Endothelial cell of umbilical vein (primary cell): ENCODE measurements around the gene MRPL24. TPM values are rescaled to one million over a fixed set of nuclear protein-coding genes. Genes with fewer than 3 reads are reported as not detected.
A peak's percentile ranks its signal among the peaks of the same experiment; 100 is the strongest.

ENCODE experiments used
- BruUV-seq: library from RNA; stranded (reverse); fragments of 400-500 nt; replicated peaks from 2 replicates; lab custom pipeline; 2021; lab: Mats Ljungman, UMichigan
- CTCF ChIA-PET: fragments of 300-600, 350-600 bp; sonication (Branson Sonifier 250); formaldehyde crosslinking; loops from one replicate; lab custom pipeline; 2021; ENCODE audit warnings: antibody characterized with exemption, inconsistent platforms; lab: Charles Lee
- POLR2A ChIA-PET: fragments of 300-600, 350-600 bp; sonication (Branson Sonifier 250); formaldehyde crosslinking; loops from one replicate; lab custom pipeline; 2021; ENCODE audit warnings: antibody characterized with exemption, inconsistent platforms; lab: Charles Lee
- DNase-seq: peaks from one replicate; pipeline ENCODE4 v3.0.0-alpha.2; 2011; ENCODE audit warnings: low read depth, low spot score
- FAIRE-seq: peaks from 2 replicates; lab custom pipeline; 2011; peaks lifted over from hg19 to GRCh38; lab: Jason Lieb, UNC
- H2AFZ ChIP-seq: 2 replicates; pipeline ENCODE4 v1.6.0; 2012; ENCODE audit warnings: low read depth, low read length, control low read depth, inconsistent platforms
- H3K27ac ChIP-seq: 2 replicates; pipeline ENCODE4 v1.5.1; 2011; ENCODE audit warnings: low read depth, mild to moderate bottlenecking, control low read depth, low read length, moderate library complexity; ENCODE audit not compliant: insufficient read depth
- H3K27me3 ChIP-seq, 2 experiments: 2 replicates each; pipeline versions ENCODE4 v1.6.0 to v1.6.1; 2011; ENCODE audit warnings: low read length in 2 of 2, mixed read lengths in 1 of 2; ENCODE audit not compliant: control insufficient read depth in 2 of 2, insufficient read depth in 2 of 2
- H3K36me3 ChIP-seq, 2 experiments: 2 replicates in 1 of 2; 3 replicates in 1 of 2; pipeline ENCODE4 v1.5.1; 2011; ENCODE audit warnings: low read length in 2 of 2, mild to moderate bottlenecking in 1 of 2, moderate library complexity in 1 of 2; ENCODE audit not compliant: control insufficient read depth in 2 of 2, insufficient read depth in 2 of 2; ENCODE audit errors: extremely low read depth in 1 of 2
- H3K4me1 ChIP-seq: 3 replicates; pipeline ENCODE4 v1.5.1; 2011; ENCODE audit warnings: mild to moderate bottlenecking, low read length; ENCODE audit not compliant: control insufficient read depth, insufficient read depth; ENCODE audit errors: extremely low read depth
- H3K4me2 ChIP-seq: 2 replicates; pipeline ENCODE4 v1.6.1; 2011; ENCODE audit warnings: low read length, control low read depth, mixed read lengths; ENCODE audit not compliant: insufficient read depth
- H3K4me3 ChIP-seq, 3 experiments: fragments of 200-600 bp in 1 of 3; sonication (generic), shearing (Covaris generic) in 1 of 3; replicated peaks in 1 of 3; 2 replicates each; pipeline ENCODE4 v1.5.1; 2011 to 2016; ENCODE audit warnings: control low read depth in 3 of 3, low read length in 3 of 3, mild to moderate bottlenecking in 2 of 3, inconsistent platforms in 1 of 3, low read depth in 1 of 3, moderate library complexity in 1 of 3; ENCODE audit not compliant: insufficient read depth in 1 of 3
- H3K79me2 ChIP-seq: 2 replicates; pipeline ENCODE4 v1.6.0; 2012; ENCODE audit warnings: low read length, inconsistent platforms; ENCODE audit not compliant: control insufficient read depth, insufficient read depth
- H3K9ac ChIP-seq: replicated peaks from 2 replicates; pipeline ENCODE3; 2011; ENCODE audit warnings: low read length, control low read depth; ENCODE audit not compliant: insufficient read depth; ENCODE audit errors: extremely low read depth
- H3K9me1 ChIP-seq: replicated peaks from 3 replicates; pipeline ENCODE4 v1.6.0; 2011; ENCODE audit warnings: mild to moderate bottlenecking, low read length; ENCODE audit not compliant: control insufficient read depth, insufficient read depth; ENCODE audit errors: extremely low read depth
- H3K9me3 ChIP-seq: replicated peaks from 2 replicates; pipeline ENCODE4 v1.5.1; 2012; ENCODE audit warnings: low read length, inconsistent platforms; ENCODE audit not compliant: control insufficient read depth, insufficient read depth
- H4K20me1 ChIP-seq: replicated peaks from 2 replicates; pipeline ENCODE3; 2011; ENCODE audit warnings: mild to moderate bottlenecking, low read length; ENCODE audit not compliant: control insufficient read depth, insufficient read depth; ENCODE audit errors: extremely low read depth
- EZH2 ChIP-seq: IDR thresholded peaks from 2 replicates; pipeline ENCODE4 v1.6.1; 2012; ENCODE audit warnings: borderline replicate concordance, low read depth, mild to moderate bottlenecking, moderate library complexity, low read length, inconsistent platforms; ENCODE audit not compliant: severe bottlenecking
- FOS ChIP-seq: IDR thresholded peaks from 2 replicates; pipeline ENCODE4 v1.6.1; 2011; ENCODE audit warnings: mild to moderate bottlenecking, low read length, moderate library complexity, borderline replicate concordance; ENCODE audit not compliant: insufficient read depth
- GATA2 ChIP-seq: IDR thresholded peaks from 2 replicates; pipeline ENCODE4 v1.7.0; 2011; ENCODE audit warnings: low read depth, mild to moderate bottlenecking, moderate library complexity, mixed read lengths, low read length; ENCODE audit not compliant: insufficient read length, insufficient read depth
- JUN ChIP-seq: IDR thresholded peaks from 2 replicates; pipeline ENCODE4 v1.6.1; 2011; ENCODE audit warnings: borderline replicate concordance, low read depth; ENCODE audit not compliant: insufficient read length, insufficient read depth
- MYC ChIP-seq: IDR thresholded peaks from one replicate; pipeline ENCODE4 v1.6.1; 2011; ENCODE audit warnings: mild to moderate bottlenecking, low read depth, low read length
- POLR2A ChIP-seq: IDR thresholded peaks from 2 replicates; pipeline ENCODE4 v1.6.1; 2012; ENCODE audit warnings: low read depth, mild to moderate bottlenecking, control low read depth, low read length
- POLR2AphosphoS5 ChIP-seq: IDR thresholded peaks from 2 replicates; pipeline ENCODE4 v1.6.1; 2012; ENCODE audit warnings: low read depth, mild to moderate bottlenecking, control low read depth, low read length, moderate library complexity; ENCODE audit not compliant: insufficient read depth
- dilution Hi-C: fragments of 300-500 bp; cut with MboI; formaldehyde crosslinking; loops from one replicate; pipeline ENCODE4 v1.15.0; 2019; ENCODE audit warnings: low sequenced_read_pairs; ENCODE audit not compliant: extremely low pct_ligation_motif_present
- intact Hi-C: fragments of 100-400 bp; cut with micrococcal nuclease; formaldehyde crosslinking; loops from one replicate; pipeline ENCODE4 v1.10.0; 2022
- polyA plus RNA-seq, 4 experiments: library from polyadenylated mRNA; depleted of rRNA in 3 of 4; stranded (reverse) in 3 of 4; unstranded in 1 of 4; fragments of >200 nt; gene quantifications; 2 replicates each; pipeline versions ENCODE4 v1.2.1 to v1.2.3, GENCODE V29; 2011 to 2012; ENCODE audit warnings: missing spikeins in 1 of 4
- total RNA-seq: library from RNA; stranded (reverse); gene quantifications from 2 replicates; pipeline ENCODE4 v1.2.3, GENCODE V29; 2021
- TF ChIP-seq, protein P1 (sequence below), 2 donors: IDR thresholded peaks; 1 replicate in 1 of 2; 2 replicates in 1 of 2; pipeline ENCODE4 v1.5.1; 2011; ENCODE audit warnings: low read length in 2 of 2, mild to moderate bottlenecking in 2 of 2, moderate library complexity in 2 of 2, control low read depth in 1 of 2, inconsistent platforms in 1 of 2, low read depth in 1 of 2; ENCODE audit not compliant: insufficient read depth in 1 of 2; ENCODE audit errors: extremely low read depth in 1 of 2
- TF ChIP-seq, protein P2 (sequence below): IDR thresholded peaks from 2 replicates; pipeline ENCODE4 v1.6.1; 2011; ENCODE audit not compliant: insufficient read depth, insufficient read length

MRPL24 gene
- total and polyA plus RNA-seq, 2 donors (not counting 3 experiments of a cell fraction or from before 2014, with no cell fraction given), result 47.9 to 77.7 TPM

DNA sequence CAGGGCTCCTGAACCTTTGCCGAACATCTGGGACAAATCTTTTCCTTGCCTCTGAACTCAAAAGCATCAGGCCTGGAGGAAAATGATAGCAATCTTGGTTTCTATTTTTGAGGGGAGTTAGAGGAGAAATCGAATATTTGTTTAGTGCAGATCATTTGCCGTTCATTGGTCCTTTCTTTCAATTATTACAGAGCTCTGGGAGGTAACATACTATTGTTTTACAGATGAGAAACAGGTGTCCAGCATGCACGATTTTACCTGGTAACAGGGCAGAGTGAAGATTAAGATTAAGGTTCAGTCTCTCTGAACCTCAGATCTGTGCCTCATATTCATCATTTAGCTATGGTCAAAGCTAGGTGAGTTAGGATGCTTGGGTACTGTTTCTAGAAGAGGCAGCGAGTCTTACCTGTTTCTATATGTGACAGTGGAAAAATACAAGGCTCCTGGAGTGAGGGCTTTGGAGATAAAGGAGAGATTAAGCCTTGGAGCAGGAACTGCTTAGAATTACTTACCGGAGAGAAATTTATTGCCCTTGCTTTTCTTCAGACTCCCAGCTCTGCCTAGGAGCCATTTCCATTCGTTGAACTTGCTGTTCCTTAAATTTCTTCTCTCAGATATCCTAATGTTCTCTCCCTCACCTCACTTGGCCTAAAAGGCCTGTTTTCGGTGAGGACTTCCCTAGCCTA, 27.9 kb upstream of the MRPL24 start:
- H2AFZ ChIP-seq, result no peak overlapping the region
- intact Hi-C loops (no loop called here), dilution Hi-C loops (no loop called here)
- DNase-seq, result no peak
- ChIA-PET POLR2A (interaction anchor here (3.2 kb wide), 1 partner anchor 17 kb away, joined by 27 read pairs; the partner anchor contains the start of gene HDGF), CTCF (interaction anchor here (0.7 to 4.2 kb wide), 6 partner anchors 17 to 91 kb away, joined by 3 to 52 read pairs (median 16); partner anchors contain the start of genes HDGF, ISG20L2, METTL25B and MRPL24)
- peaks cover 7% of the 10 kb centered on the region for H4K20me1 ChIP-seq
- H3K27me3 ChIP-seq, result no peaks in the 10 kb centered on the region
- peaks cover 18% of the 10 kb centered on the region for H3K4me1 ChIP-seq
- H3K27ac ChIP-seq, result no peak overlapping the region
- H3K9me1 ChIP-seq, result no peaks in the 10 kb centered on the region
- H3K9me3 ChIP-seq, result no peaks in the 10 kb centered on the region
- no TSS peak for BruUV-seq
- FAIRE-seq, result no peak
- peak overlapping the region; percentile 93 for H3K9ac ChIP-seq
- TF ChIP-seq FOS (no peak), EZH2 (no peak), GATA2 (no peak), MYC (no peak), POLR2A (no peak), POLR2AphosphoS5 (no peak), JUN (no peak)
- TF ChIP-seq, protein P1, sequence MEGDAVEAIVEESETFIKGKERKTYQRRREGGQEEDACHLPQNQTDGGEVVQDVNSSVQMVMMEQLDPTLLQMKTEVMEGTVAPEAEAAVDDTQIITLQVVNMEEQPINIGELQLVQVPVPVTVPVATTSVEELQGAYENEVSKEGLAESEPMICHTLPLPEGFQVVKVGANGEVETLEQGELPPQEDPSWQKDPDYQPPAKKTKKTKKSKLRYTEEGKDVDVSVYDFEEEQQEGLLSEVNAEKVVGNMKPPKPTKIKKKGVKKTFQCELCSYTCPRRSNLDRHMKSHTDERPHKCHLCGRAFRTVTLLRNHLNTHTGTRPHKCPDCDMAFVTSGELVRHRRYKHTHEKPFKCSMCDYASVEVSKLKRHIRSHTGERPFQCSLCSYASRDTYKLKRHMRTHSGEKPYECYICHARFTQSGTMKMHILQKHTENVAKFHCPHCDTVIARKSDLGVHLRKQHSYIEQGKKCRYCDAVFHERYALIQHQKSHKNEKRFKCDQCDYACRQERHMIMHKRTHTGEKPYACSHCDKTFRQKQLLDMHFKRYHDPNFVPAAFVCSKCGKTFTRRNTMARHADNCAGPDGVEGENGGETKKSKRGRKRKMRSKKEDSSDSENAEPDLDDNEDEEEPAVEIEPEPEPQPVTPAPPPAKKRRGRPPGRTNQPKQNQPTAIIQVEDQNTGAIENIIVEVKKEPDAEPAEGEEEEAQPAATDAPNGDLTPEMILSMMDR (IDR thresholded peaks at IDR 0.05; ENCODE audit: extremely low read depth in 1 of 2, insufficient read depth in 1 of 2, low read depth in 1 of 2, low read length in 2 of 2), result no peak
- TF ChIP-seq, protein P2, sequence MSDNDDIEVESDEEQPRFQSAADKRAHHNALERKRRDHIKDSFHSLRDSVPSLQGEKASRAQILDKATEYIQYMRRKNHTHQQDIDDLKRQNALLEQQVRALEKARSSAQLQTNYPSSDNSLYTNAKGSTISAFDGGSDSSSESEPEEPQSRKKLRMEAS, result no peak
- H3K4me2 ChIP-seq, result peak overlapping the region; percentile 76
- H3K4me3 ChIP-seq, result peak overlapping the region; percentile 65 to 91 (median 68)
- peaks cover 61% of the 10 kb centered on the region for H3K79me2 ChIP-seq
- H3K36me3 ChIP-seq, result peaks cover 7 to 8% of the 10 kb centered on the region in 2 experiments
